ENCODE data around the gene IDH1.

IDH1 gene

GRCh38 chr2:208254871-208255556 lies at the start of gene IDH1:
Gene IDH1, minus strand, starts transcription at chr2:208255071. Its CDS starts 3,520 bp downstream, at chr2:208251551.
- Histone ChIP-seq H2AFZ (peak within 1 kb of the TSS; percentile 84), H3K27me3 (ENCODE audit: control insufficient read depth, insufficient read depth, low read length) (no peaks in the 10 kb centered on the region), H3K79me2 (no peaks in the 10 kb centered on the region), H3K4me1 (peaks cover 6% of the 10 kb centered on the region), H3K9ac (no peak within 1 kb of the TSS), H3K4me3 (ENCODE audit: low read depth, low read length) (peak within 1 kb of the TSS; percentile 92), H3K27ac (peak within 1 kb of the TSS; percentile 76), H3K9me3 (ENCODE audit: control insufficient read depth, low read length) (no peaks in the 10 kb centered on the region), H3K36me3 (ENCODE audit: control insufficient read depth, insufficient read depth, low read length) (no peaks in the 10 kb centered on the region), H3K4me2 (ENCODE audit: low read length) (peak within 1 kb of the TSS; percentile 78)
- TF ChIP-seq CTCF (IDR thresholded peaks at IDR 0.05): peak; percentile 76

GRCh38 chr2:208304157-208304556 lies 49.3 kb upstream of the IDH1 start:
- no peak for TF ChIP-seq CTCF (IDR thresholded peaks at IDR 0.05)
- H2AFZ ChIP-seq: no peak overlapping the region
- no peak overlapping the region for H3K27ac ChIP-seq
- no peak overlapping the region for H3K4me2 ChIP-seq (ENCODE audit: low read length)
- H3K4me1 ChIP-seq: no peaks in the 10 kb centered on the region
- H3K9me3 ChIP-seq (ENCODE audit: control insufficient read depth, low read length): no peaks in the 10 kb centered on the region
- H3K4me3 ChIP-seq (ENCODE audit: low read depth, low read length): no peak overlapping the region
- no peaks in the 10 kb centered on the region for H3K27me3 ChIP-seq (ENCODE audit: control insufficient read depth, insufficient read depth, low read length)
- H3K79me2 ChIP-seq: no peaks in the 10 kb centered on the region
- H3K36me3 ChIP-seq (ENCODE audit: control insufficient read depth, insufficient read depth, low read length): no peaks in the 10 kb centered on the region
- H3K9ac ChIP-seq: no peak overlapping the region

GRCh38 chr2:208300847-208301618 lies 46.2 kb upstream of the IDH1 start:
- no peak overlapping the region for H3K9ac ChIP-seq
- H3K36me3 ChIP-seq (ENCODE audit: control insufficient read depth, insufficient read depth, low read length): no peaks in the 10 kb centered on the region
- no peak for TF ChIP-seq CTCF (IDR thresholded peaks at IDR 0.05)
- no peak overlapping the region for H3K4me3 ChIP-seq (ENCODE audit: low read depth, low read length)
- H3K4me2 ChIP-seq (ENCODE audit: low read length): no peak overlapping the region
- H3K4me1 ChIP-seq: no peaks in the 10 kb centered on the region
- H3K27ac ChIP-seq: no peak overlapping the region
- no peaks in the 10 kb centered on the region for H3K9me3 ChIP-seq (ENCODE audit: control insufficient read depth, low read length)
- no peaks in the 10 kb centered on the region for H3K27me3 ChIP-seq (ENCODE audit: control insufficient read depth, insufficient read depth, low read length)
- no peak overlapping the region for H2AFZ ChIP-seq
- no peaks in the 10 kb centered on the region for H3K79me2 ChIP-seq

- no peaks in the 10 kb centered on the region for H3K9me3 ChIP-seq (ENCODE audit: control insufficient read depth, low read length)
- no peaks in the 10 kb centered on the region for H3K27me3 ChIP-seq (ENCODE audit: control insufficient read depth, insufficient read depth, low read length)
- no peaks in the 10 kb centered on the region for H3K4me1 ChIP-seq
- no peak overlapping the region for H3K4me3 ChIP-seq (ENCODE audit: low read depth, low read length)
- TF ChIP-seq CTCF (IDR thresholded peaks at IDR 0.05): no peak
- H3K9ac ChIP-seq: no peak overlapping the region
- no peak overlapping the region for H3K4me2 ChIP-seq (ENCODE audit: low read length)
- no peak overlapping the region for H2AFZ ChIP-seq
- no peaks in the 10 kb centered on the region for H3K36me3 ChIP-seq (ENCODE audit: control insufficient read depth, insufficient read depth, low read length)
- no peak overlapping the region for H3K27ac ChIP-seq
- no peaks in the 10 kb centered on the region for H3K79me2 ChIP-seq
Measured at GRCh38 chr2:208297961-208298360, 43.1 kb upstream of the IDH1 start.
